Measurements from ENCODE around the gene REXO1.

- TF ChIP-seq EP300 (IDR thresholded peaks at IDR 0.05) (no peak), CTCF (IDR thresholded peaks at IDR 0.05) (no peak)
Observed at GRCh38 chr19:1847684-1848398, 442 bp downstream of the REXO1 start.
